AG09319 (cell line): Measurements from ENCODE around the gene IKZF1.
"Not testable (repeated sequence)": the region's sequence is repeated elsewhere in the genome, so short reads cannot be mapped to it uniquely, and the experiment has no call there.

Source experiments
- DNase-seq: peaks from one replicate; pipeline ENCODE4 v3.0.0-alpha.2; 2010; ENCODE audit warnings: low read depth; ENCODE audit errors: extremely low read depth
- CTCF ChIP-seq: IDR thresholded peaks from 2 replicates; pipeline ENCODE4 v1.5.1; 2011; ENCODE audit warnings: low read depth, mild to moderate bottlenecking, inconsistent platforms, low read length, moderate library complexity

Gene IKZF1

GRCh38 chr7:50335795-50336754 lies 31.6 kb downstream of the IKZF1 start:
- no peak for DNase-seq
- no peak for TF ChIP-seq CTCF

GRCh38 chr7:50336894-50337703 lies 32.6 kb downstream of the IKZF1 start:
- TF ChIP-seq CTCF = no peak
- DNase-seq = no peak

- not testable (repeated sequence) for DNase-seq
Observed at GRCh38 chr7:50339472-50339871, 35.0 kb downstream of the IKZF1 start.

- no peak for DNase-seq
- TF ChIP-seq CTCF = no peak
Observed at GRCh38 chr7:50339990-50340500, 35.5 kb downstream of the IKZF1 start.

GRCh38 chr7:50341724-50342123 lies 37.2 kb downstream of the IKZF1 start:
- no peak for DNase-seq
- no peak for TF ChIP-seq CTCF

GRCh38 chr7:50342616-50343114 lies 38.1 kb downstream of the IKZF1 start:
- TF ChIP-seq CTCF = no peak
- no peak for DNase-seq

GRCh38 chr7:50346545-50347497 lies 42.3 kb downstream of the IKZF1 start:
- no peak for DNase-seq
- TF ChIP-seq CTCF = no peak
